Activated CD8-positive, alpha-beta memory T cell treated with anti-CD3 and anti-CD28 coated beads, Interleukin-2, amount 50 U/mL, for 4 hours (primary cell): Measurements from ENCODE around the gene RAD17.
"Not testable (repeated sequence)": the region's sequence is repeated elsewhere in the genome, so short reads cannot be mapped to it uniquely, and the experiment has no call there.

ENCODE experiments used
- DNase-seq: peaks from one replicate; pipeline ENCODE4 v3.0.0-alpha.2; 2020

The RAD17 gene

GRCh38 chr5:69374911-69375446, 5.4 kb downstream of the RAD17 start:
- DNase-seq, result no peak

GRCh38 chr5:69378376-69378775, 8.8 kb downstream of the RAD17 start:
- DNase-seq, result no peak

GRCh38 chr5:69404659-69405330, 35.2 kb downstream of the RAD17 start:
- DNase-seq, result no peak

- peak; percentile 36 for DNase-seq
Observed at GRCh38 chr5:69414885-69415583, 45.4 kb downstream of the RAD17 start, which contains the start of gene MARVELD2. Gene MARVELD2 (plus strand): TSS chr5:69415116. CDS start chr5:69419386, 4,270 bp downstream.

- DNase-seq, result no peak
Observed at GRCh38 chr5:69415584-69415958, 46.0 kb downstream of the RAD17 start.

- no peak for DNase-seq
Observed at GRCh38 chr5:69416180-69416579, 46.6 kb downstream of the RAD17 start.

GRCh38 chr5:69416699-69417098, 47.1 kb downstream of the RAD17 start:
- no peak for DNase-seq

- no peak for DNase-seq
Observed at GRCh38 chr5:69418554-69418953, 48.9 kb downstream of the RAD17 start.

- DNase-seq, result no peak
Observed at GRCh38 chr5:69431424-69432303, 62.0 kb downstream of the RAD17 start.

GRCh38 chr5:69432412-69433206, 63.0 kb downstream of the RAD17 start:
- DNase-seq, result no peak

- DNase-seq, result not testable (repeated sequence)
Observed at GRCh38 chr5:69435276-69435884, 65.8 kb downstream of the RAD17 start.

- no peak for DNase-seq
Observed at GRCh38 chr5:69444127-69444754, 74.6 kb downstream of the RAD17 start.

- no peak for DNase-seq
Observed at GRCh38 chr5:69449511-69449910, 79.9 kb downstream of the RAD17 start.

- DNase-seq, result no peak
Observed at GRCh38 chr5:69450116-69450515, 80.5 kb downstream of the RAD17 start.

- not testable (repeated sequence) for DNase-seq
Observed at GRCh38 chr5:69450527-69450926, 80.9 kb downstream of the RAD17 start.

GRCh38 chr5:69451941-69452647, 82.5 kb downstream of the RAD17 start:
- DNase-seq, result no peak

- not testable (repeated sequence) for DNase-seq
Observed at GRCh38 chr5:69453487-69453886, 83.9 kb downstream of the RAD17 start.

- no peak for DNase-seq
Observed at GRCh38 chr5:69454460-69455249, 85.0 kb downstream of the RAD17 start.

GRCh38 chr5:69455428-69455988, 85.9 kb downstream of the RAD17 start:
- not testable (repeated sequence) for DNase-seq
